Measurements from ENCODE around the gene MRPL28.
A peak's percentile ranks its signal among the peaks of the same experiment; 100 is the strongest.

MRPL28 gene

GRCh38 chr16:372302-372983 lies 2.1 kb upstream of the MRPL28 start:
- TF ChIP-seq L3MBTL2 (conservative IDR thresholded peaks at IDR 0.05) (no peak), FOXK2 (IDR thresholded peaks at IDR 0.05) (no peak), CTBP1 (IDR thresholded peaks at IDR 0.05; ENCODE audit: borderline replicate concordance) (no peak)
- ChIA-PET POLR2A (no interaction called here), CTCF (no interaction called here)
- no peak for DNase-seq (ENCODE audit: extremely low spot score)

- DNase-seq (ENCODE audit: extremely low spot score) = no peak
- ChIA-PET POLR2A (interaction anchor here (1.6 to 2.2 kb wide), 3 partner anchors 10 to 29 kb away, joined by 4 to 17 read pairs (median 4); partner anchors contain the start of gene PGAP6), CTCF (interaction anchor here (1.6 kb wide), 1 partner anchor 9 kb away, joined by 6 read pairs; no protein-coding TSS in a partner anchor)
- no peak for TF ChIP-seq FOXK2 (IDR thresholded peaks at IDR 0.05)
- no peak for TF ChIP-seq PKNOX1 (IDR thresholded peaks at IDR 0.05)
- TF ChIP-seq NFRKB (IDR thresholded peaks at IDR 0.05) = no peak
- no peak for TF ChIP-seq BHLHE40 (IDR thresholded peaks at IDR 0.05; ENCODE audit: borderline replicate concordance)
- no peak for TF ChIP-seq HDGF (IDR thresholded peaks at IDR 0.05; ENCODE audit: borderline replicate concordance)
- no peak for TF ChIP-seq L3MBTL2 (conservative IDR thresholded peaks at IDR 0.05)
- no peak for TF ChIP-seq LEF1 (IDR thresholded peaks at IDR 0.05; ENCODE audit: borderline replicate concordance)
- TF ChIP-seq FOXM1 (IDR thresholded peaks at IDR 0.05; ENCODE audit: borderline replicate concordance) = no peak
- TF ChIP-seq SUZ12 (IDR thresholded peaks at IDR 0.05) = no peak
- no peak for TF ChIP-seq ARNT (IDR thresholded peaks at IDR 0.05)
- no peak for TF ChIP-seq SP1 (IDR thresholded peaks at IDR 0.05)
- no peak for TF ChIP-seq TARDBP (IDR thresholded peaks at IDR 0.05)
- no peak for TF ChIP-seq FOXA1 (IDR thresholded peaks at IDR 0.05)
- TF ChIP-seq ZNF384 (IDR thresholded peaks at IDR 0.05) = no peak
- no peak for TF ChIP-seq CTBP1 (IDR thresholded peaks at IDR 0.05; ENCODE audit: borderline replicate concordance)
- no peak for TF ChIP-seq ELF4 (IDR thresholded peaks at IDR 0.05)
Observed at GRCh38 chr16:371515-372301, 1.4 kb upstream of the MRPL28 start.

GRCh38 chr16:370979-371514 lies 709 bp upstream of the MRPL28 start:
- CTCF ChIA-PET = interaction anchor here (0.6 to 1.6 kb wide), 3 partner anchors 9 to 14 kb away, joined by 3 to 6 read pairs (median 3); no protein-coding TSS in a partner anchor
- TF ChIP-seq BHLHE40 (IDR thresholded peaks at IDR 0.05; ENCODE audit: borderline replicate concordance) (no peak), FOXA1 (IDR thresholded peaks at IDR 0.05) (no peak), TARDBP (IDR thresholded peaks at IDR 0.05) (no peak), ZNF384 (IDR thresholded peaks at IDR 0.05) (no peak), HDGF (IDR thresholded peaks at IDR 0.05; ENCODE audit: borderline replicate concordance) (no peak), SP1 (IDR thresholded peaks at IDR 0.05) (no peak), ARNT (IDR thresholded peaks at IDR 0.05) (no peak), NFRKB (IDR thresholded peaks at IDR 0.05) (no peak), CTBP1 (IDR thresholded peaks at IDR 0.05; ENCODE audit: borderline replicate concordance) (no peak), FOXK2 (IDR thresholded peaks at IDR 0.05) (no peak), SUZ12 (IDR thresholded peaks at IDR 0.05) (no peak), L3MBTL2 (conservative IDR thresholded peaks at IDR 0.05) (no peak)
- DNase-seq (ENCODE audit: extremely low spot score) = no peak
- POLR2A ChIA-PET = interaction anchor here (0.7 to 2.2 kb wide), 5 partner anchors 11 to 31 kb away, joined by 3 to 17 read pairs (median 4); partner anchors contain the start of genes DECR2 and PGAP6

- POLR2A ChIA-PET = interaction anchor here (0.8 to 2.2 kb wide), 5 partner anchors 12 to 135 kb away, joined by 3 to 17 read pairs (median 4); partner anchors contain the start of genes DECR2, FAM234A and PGAP6
- CTCF ChIA-PET = interaction anchor here (0.8 to 1.6 kb wide), 2 partner anchors 8 to 11 kb away, joined by 3 to 6 read pairs; no protein-coding TSS in a partner anchor
Observed at GRCh38 chr16:369866-370436, 387 bp downstream of the MRPL28 start.

GRCh38 chr16:369275-369865 lies 968 bp downstream of the MRPL28 start:
- CTCF ChIA-PET = no interaction called here
- POLR2A ChIA-PET = no interaction called here
- DNase-seq (ENCODE audit: extremely low spot score) = no peak
- TF ChIP-seq NFRKB (IDR thresholded peaks at IDR 0.05) = no peak
- no peak for TF ChIP-seq FOXM1 (IDR thresholded peaks at IDR 0.05; ENCODE audit: borderline replicate concordance)

More at GRCh38 chr16:369866-370436, 387 bp downstream of the MRPL28 start:
- 0 out of 2 replicates have a peak, but pooled peaks have one; percentile 65 for TF ChIP-seq HDGF (IDR thresholded peaks at IDR 0.05; ENCODE audit: borderline replicate concordance)
- no peak for TF ChIP-seq ZNF384 (IDR thresholded peaks at IDR 0.05)
- DNase-seq (ENCODE audit: extremely low spot score) = peak; percentile 54

- DNase-seq (ENCODE audit: extremely low spot score) = no peak
- TF ChIP-seq BHLHE40 (IDR thresholded peaks at IDR 0.05; ENCODE audit: borderline replicate concordance) (no peak), TARDBP (IDR thresholded peaks at IDR 0.05) (no peak), SUZ12 (IDR thresholded peaks at IDR 0.05) (no peak), PKNOX1 (IDR thresholded peaks at IDR 0.05) (no peak), ARNT (IDR thresholded peaks at IDR 0.05) (no peak)
- ChIA-PET POLR2A (no interaction called here), CTCF (no interaction called here)
Observed at GRCh38 chr16:368388-369158, 1.8 kb downstream of the MRPL28 start.
